HG02970 (cell line): ENCODE results near the gene TEX19.
"Not testable (repeated sequence)": the region's sequence is repeated elsewhere in the genome, so short reads cannot be mapped to it uniquely, and the experiment has no call there.

ENCODE experiments used
- ATAC-seq: cut with Tn5 transposase; IDR thresholded peaks from one replicate; pipeline ENCODE4 v1.9.1; 2021; ENCODE audit warnings: mild to moderate bottlenecking, moderate library complexity, moderate number of reproducible peaks; ENCODE audit not compliant: unreplicated experiment, low FRiP score

Gene TEX19

DNA sequence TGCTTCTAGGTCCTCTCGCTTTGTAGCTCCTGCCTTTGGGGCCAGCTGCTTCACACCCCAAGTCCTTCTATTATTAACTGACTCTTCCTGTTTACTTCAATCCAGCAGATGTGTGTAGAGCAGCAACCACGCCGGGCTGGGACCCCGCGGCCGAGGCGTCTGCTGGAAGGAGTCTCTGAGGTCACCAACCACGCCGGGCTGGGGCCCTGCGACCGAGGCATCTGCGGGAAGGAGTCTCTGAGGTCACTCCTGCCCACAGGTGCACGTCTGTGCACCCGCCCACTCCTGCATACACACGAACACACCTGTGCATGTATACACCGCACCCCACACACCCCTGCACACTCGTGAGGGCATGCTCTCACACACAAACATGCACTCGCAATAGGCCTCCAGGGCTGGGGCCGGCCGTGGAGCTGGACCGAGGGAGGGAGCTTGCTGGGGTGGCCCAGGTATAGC is 7.8 kb upstream of the TEX19 start:
- no peak for ATAC-seq

DNA sequence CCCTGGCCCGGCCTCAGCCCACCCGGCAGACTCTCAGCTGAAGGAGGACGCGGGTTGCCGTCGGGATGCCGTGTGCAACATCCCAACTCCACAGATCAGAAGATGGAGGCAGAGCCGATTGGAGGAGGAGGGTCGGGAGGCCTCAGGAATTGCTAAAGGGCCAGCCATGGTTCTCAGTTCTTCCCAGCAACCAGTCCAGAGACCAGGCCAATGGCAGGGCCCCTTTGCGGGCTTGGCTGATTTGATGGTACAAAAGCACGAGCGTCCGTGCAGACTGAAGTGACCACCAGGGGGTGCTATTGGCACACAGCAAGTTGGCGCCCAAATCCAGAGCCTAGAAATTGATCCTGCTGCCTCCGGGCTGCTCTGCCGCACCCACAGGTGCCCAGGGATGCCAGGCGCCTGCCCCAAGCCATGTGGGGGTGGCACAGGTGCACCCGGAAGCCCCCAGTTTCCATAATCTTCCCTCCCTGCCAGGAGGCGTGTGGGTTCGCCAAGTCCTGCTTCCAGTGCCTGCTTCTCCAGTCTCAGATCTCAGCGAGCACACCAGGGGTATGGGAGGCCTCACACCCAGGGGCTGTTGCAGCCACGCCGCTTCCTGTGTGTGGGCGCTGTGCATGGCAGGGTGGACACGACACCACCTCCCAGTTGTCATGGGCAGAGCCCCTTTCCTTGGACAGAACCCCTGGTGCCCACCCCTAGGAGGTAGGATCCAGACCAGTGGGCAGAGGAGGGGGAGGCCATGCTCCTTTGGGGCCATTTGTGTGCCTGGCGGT is 7.1 kb upstream of the TEX19 start:
- ATAC-seq = no peak

DNA sequence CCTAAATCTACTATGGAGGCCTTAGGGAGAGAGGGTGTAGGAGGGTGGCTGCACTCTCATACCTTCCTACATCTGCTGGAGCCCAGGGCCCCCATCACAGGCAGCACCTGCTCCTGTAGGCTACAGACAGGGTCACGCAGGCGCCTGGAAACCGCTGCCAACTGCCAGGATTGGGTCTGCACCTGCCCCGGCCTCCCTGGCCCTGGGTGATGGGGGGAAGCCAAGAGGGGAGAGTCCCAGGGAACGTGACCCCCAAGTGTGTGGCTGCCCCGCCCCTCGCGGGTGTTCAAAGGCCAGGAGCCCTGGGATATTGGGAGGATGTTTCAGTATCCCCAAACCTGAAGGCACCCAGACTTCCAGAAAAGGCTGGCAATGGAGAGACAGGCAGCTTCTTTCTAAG is 5.6 kb upstream of the TEX19 start:
- ATAC-seq = no peak

DNA sequence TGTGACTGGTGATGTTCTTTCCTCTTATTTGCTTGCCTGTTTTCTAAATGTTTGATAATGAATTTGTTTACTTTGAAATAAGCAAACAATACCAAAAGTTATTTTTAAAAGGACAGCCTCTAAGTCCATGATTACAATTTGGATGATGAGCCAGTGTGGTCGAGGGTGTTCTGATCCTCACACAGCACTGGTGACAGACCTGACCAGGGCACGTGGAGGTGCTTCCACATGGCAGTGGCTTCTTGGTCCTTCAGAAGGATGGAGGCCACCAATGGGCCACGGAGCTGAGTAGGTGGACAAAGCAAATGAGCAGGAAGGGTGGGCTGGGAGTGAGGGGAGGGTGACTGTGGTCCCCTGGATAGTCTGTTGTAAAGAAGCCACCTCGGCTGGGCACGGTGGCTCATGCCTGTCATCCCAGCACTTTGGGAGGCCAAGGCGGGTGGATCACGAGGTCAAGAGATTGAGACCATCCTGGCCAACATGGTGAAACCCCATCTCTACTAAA is 4.2 kb upstream of the TEX19 start:
- no peak for ATAC-seq

DNA sequence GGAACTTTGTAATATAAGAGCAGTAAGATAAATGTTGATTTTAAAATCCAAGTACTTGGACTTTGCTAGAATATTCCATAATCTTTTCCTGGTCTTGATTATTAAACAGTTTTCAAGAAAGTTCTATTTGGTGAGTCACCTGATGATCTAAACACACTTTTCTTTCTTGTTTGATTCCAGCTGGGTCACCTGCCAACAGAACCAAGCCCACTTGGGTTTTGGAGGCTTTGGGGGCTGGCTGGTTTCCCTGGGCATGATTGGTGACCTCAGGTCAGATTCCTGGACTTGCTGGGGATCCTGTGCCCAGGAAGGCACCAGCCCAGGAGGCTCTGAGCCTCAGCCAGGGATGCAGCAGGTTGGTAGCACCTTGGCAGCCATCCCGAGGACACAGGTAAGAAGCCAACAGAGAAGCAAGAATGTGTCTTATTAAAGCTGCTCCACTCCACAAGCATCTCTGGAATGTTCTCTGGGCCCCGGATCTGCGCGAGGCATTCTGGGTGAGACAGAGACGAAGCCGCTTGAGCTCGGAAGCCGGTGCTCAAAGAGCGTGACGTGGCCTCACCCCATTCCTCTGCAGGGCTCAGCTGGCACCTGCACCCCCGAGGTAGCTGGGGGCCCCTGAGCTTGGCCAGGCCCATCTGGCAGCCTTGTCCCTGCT is 3.1 kb upstream of the TEX19 start:
- ATAC-seq = no peak

DNA sequence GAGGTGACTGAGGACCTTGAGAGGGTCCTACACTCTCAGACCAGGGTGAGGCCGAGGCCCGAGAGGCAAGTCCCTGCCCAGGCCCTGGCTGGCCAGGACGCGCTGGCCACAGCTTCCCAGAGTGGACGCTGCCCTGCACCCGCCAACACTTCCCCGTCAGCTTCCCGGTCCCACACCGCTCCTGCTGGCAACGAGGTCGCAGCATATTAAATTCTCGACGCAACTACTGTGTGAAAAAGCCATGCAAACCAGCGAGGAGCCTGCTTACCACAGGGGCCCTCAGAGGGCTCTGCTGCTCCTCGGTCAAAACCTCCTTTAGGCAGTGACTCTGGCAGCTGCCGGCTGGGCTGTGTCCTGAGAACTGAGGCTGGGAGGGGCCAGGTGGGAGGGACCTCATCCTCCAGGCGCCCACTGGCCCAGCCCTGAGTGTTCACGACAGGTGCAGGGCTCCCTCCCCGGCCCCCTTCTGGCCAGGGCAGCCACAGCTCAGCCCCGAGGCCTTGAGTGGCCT is 2.1 kb upstream of the TEX19 start:
- ATAC-seq = no peak

DNA sequence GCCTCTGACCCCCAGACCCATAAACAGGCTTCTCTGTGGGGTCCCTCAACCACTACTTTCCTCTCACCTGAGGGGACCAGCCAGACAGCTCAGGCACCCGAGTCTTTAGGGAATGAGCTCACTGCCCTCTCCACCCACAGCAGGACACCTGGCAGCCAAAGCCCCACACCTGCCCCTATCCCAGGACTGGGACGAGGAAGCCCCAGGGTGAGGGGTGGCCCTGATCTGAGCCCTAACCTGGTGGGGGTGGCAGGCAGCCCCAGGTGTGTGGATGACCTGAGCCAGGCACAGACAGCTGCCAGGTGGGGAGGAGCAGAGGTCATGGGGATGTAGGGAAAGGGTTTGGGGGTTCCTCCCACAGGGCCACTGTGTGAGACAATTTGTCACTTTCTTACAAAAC is 1.7 kb upstream of the TEX19 start:
- no peak for ATAC-seq

DNA sequence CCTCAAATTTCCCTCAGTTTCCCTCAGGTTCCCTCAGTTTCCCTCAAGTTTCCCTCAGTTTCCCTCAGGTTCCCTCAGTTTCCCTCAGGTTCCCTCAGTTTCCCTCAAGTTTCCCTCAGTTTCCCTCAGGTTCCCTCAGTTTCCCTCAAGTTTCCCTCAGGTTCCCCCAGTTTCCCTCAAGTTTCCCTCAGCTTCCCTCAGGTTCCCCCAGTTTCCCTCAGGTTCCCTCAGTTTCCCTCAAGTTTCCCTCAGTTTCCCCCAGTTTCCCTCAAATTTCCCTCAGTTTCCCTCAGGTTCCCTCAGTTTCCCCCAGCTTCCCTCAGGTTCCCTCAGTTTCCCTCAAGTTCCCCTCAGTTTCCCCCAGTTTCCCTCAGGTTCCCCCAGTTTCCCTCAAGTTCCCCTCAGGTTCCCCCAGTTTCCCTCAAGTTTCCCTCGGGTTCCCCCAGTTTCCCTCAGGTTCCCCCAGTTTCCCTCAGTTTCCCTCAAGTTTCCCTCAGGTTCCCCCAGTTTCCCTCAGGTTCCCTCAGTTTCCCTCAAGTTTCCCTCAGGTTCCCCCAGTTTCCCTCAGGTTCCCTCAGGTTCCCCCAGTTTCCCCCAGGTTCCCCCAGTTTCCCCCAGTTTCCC is 516 bp downstream of the TEX19 start:
- not testable (repeated sequence) for ATAC-seq

DNA sequence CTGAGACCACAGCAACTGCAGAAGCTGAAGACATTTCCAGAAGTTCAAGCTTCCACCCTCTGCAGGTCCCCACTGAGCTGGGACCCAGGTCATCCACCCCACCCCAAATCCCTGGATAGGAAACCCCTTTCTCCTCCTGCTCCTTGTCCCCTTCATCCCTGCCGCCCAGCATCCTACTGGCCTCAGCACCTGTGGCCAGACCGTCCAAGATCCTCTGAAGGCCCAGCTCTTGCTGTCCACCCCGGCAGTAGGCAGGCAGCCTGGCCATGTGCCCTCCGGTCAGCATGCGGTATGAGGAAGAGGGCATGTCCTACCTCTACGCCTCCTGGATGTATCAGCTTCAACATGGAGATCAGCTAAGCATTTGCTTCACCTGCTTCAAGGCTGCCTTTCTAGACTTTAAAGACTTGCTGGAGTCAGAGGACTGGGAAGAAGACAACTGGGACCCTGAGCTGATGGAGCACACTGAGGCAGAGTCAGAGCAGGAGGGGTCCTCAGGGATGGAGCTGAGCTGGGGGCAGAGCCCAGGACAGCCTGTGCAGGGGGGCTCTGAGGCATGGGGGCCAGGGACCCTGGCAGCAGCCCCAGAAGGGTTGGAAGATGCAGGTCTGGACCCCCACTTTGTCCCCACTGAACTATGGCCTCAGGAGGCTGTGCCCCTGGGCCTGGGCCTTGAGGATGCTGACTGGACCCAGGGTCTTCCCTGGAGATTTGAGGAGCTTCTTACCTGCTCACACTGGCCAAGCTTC is 3.0 kb downstream of the TEX19 start:
- no peak for ATAC-seq

DNA sequence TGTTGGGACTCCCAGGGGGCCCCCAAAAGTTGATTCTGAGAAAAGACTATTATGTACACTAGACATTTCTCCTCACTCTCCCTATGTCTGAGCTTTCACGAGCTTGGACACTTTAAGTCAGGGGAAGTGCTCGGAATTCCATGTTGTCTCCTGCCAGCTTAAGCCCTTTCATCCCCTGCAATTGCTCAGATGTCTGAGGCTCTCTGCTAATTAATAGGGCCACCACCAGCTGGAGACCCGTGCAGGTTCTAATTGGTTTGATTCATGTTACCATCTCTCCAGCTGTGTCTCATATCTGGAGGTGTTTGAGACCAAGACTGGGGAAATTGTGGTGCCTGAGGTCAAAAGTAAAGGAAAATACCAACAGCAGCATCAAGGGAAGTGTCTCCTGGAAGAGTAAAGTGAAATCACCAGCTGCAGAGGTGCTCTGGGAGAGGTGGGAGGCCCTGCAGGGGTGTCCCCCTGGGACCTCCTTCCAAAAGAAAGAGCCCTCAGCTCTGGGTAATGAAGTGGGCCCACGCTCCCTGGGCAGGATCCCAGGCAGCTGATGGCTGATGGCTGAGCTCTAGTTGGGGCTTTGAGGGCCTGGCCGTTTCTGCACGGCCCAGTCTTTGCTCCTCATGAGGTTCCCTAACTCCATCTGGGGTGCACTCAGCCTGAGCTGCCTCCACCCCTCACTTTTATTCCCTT is 6.7 kb downstream of the TEX19 start:
- ATAC-seq = no peak

DNA sequence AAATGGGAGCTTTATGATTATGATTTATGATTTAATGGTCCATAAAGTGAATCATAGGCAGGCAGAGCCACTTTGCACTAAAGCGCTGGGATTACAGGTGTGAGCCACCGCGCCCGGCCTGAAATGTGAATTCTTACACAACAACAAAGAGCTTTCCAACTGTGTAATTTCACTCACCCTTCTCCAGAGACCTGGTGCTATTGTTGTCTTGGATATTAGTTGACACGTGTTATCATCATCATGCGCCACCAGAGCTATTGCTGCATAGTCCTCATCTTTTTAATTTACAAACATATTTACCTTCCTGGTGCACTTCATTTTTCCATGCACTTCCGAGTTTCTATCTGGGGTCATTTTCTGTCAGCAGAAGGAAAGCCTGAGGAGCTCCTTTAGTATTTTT is 7.7 kb downstream of the TEX19 start:
- ATAC-seq = no peak

DNA sequence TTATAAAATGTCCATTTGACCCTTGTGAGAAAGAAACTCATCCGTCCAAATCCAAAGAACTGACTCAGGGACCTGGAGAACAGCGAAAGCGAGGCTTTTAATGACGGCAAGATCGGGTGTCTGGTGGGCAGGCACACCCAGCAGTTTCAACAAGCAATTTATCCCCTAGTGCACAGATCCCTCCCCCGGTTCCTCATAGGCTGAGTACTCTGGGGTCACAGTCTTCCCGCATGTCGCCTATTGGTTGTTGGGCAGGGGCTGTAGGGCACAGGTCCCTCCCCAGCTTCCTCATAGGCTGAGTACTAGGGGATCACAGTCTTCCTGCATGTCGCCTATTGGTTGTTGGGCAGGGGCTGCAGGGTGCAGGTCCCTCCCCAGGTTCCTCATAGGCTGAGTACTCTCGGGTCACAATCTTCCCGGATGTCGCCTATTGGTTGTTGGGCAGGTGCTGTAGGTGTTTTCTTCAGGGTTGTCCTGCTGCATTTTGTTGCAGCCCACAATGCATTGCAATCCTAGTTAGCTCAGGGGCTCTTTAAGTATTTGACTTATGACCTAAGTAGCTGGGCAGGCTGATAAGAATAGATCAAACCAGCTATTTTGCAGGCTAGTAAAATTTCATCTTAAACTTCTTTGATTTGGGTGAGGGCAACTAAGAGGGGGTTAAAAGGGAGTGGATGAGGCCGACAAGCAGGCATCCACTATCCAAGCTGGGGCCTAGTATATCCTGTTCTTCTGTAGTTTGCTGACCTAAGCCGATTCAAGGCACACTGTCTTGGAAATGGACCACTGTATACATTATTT is 8.9 kb downstream of the TEX19 start:
- ATAC-seq = no peak

DNA sequence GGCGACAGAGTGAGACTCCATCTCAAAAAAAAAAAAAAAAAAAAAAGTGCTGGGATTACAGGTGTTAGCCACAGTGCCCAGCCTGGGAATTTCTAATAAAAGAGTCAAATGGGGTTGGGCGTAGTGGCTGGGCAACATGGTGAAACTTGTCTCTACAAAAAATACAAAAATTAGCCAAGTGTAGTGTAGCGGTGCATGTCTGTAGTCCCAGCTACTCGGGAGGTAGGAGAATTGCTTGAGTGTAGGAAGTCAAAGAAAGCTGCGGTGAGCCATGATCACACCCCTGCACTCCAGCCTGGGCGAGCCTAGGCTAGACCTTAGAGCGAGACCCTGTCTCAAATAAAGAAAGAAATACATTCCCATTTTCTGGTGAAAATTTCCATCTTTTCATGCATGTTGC is 10.2 kb downstream of the TEX19 start:
- ATAC-seq = no peak

DNA sequence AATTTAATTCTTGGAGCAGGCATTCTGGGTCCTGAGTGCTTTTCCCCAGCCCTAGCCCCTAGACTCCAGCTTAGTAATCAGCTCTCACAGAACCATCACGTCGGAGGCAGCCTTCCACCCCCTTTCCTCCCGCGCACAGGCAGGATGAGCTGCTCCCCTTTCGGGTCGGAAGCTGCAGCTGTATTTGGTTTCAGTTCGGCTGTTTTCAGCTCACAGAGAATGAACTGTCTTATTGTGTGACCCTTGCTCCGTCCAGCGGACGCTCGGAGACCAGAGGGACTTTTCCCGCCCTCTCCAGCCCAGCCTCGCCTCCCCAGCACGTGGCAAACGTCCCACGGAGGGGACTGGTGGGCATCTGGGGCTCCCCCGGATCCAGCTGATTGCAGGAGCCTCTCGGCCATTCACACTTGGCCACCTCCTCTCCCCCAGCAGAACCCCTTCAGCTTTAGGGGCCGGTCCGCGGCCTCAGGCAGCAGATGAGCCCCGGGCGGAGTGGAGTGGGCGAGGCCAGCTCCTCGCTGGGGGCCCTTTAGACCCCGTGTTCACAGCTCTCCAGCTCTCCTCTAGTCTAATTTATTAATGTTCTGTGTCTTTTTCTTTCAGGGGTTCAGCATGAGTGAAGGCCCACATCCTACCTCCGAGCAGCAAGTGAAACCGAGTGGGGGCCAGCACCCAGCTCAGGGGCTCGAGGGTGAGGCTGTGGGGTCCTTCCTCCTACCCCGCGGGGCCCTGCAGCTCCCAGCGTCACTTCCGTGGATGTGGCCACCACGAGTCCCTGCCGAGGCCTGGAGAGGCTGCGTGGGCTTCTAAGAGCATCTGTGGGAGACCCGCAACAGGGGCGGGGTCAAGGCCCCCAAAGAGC is 11.7 kb downstream of the TEX19 start:
- no peak for ATAC-seq

DNA sequence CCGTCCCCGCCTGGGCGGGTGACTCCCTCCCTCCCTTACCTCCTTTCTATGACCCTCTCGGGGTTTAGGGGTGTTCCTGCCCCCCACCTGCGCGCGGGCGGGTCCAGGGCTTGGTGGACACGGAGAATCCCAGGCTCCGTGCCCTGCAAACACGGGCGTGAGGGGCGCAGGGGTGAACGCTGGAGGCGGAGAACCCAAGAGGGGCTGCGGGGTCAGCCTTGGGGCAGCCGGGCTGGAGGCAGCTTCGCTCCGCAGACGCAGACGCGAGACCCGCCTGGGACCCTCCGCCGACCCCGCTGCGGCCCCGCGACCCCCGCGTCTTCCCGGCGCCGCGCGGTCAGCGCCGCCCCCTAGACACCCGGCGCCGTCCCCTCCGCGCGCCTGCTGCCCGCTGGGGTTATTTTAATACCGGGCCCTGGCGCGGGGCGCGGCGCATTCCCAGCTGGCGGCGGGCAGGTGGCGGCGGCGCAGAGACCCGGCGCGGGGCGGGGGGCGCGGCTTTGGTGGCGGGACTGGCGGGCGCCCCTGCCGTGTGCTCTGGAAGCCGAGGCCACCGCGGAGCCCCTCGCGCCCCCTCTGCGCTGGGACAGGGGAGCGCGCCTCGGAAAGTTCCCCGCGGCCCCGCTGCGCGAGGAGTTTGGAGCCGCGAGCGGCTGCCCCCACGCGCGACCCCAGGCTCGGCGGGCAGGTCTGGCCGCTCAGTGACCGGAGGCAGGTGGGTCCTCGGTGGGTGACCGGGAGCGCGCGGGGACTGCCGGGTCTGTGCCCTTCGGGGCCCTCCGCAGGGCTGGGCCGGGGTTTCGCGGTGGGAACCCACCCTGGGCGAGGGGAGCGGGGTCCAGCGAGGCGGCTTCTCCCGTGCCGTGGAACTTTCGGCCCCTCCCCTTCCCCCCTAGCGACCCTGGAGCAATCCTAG is 12.5 kb downstream of the TEX19 start, which contains the start of gene UTS2R:
Gene UTS2R, plus strand, starts transcription at position 433 of the 916 bp plus-strand sequence. CDS start 2,560 bp downstream, outside the sequence.
- ATAC-seq = no peak

DNA sequence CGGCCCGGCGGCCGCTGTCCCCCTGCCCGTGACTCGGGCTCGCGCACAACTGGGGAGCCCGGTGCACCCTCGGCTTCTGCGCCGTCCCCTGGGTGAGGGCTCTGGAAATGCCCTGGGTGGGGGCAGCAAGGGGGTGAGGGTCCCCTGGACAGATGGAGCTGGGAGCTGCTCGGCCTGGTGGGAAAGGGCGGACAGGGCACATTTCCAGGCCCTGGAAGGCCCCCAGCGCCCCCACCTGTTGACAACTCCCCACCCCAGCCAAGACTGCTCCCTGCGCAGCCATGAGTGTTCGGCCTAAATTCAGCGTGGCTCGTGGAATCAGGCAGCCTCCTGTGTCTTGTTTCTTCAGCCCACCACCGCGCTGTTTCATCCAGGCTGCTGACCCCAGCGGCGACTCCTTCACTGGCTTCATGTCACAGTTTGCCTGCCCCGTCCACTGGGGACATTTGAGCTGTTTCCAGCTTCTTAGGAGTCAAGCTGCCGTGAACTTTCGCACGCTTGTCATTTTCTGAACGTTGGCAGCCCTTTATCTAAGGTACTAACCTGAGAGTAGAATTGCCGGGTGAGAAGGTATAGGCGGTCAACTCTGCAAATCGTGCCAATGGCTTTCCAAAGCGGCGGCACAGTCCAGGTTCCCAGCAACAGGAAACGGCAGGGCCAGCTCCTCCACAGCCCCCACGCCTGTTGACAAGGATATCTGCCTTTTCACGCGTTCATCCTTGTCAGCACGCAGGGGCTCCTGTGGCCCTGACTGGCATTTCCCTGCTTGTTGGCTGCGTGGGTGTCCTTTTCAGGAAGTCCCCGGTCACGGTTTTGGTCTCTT is 13.4 kb downstream of the TEX19 start:
- ATAC-seq = no peak
